ENCODE measurements around the gene LHX1. TPM values are rescaled to one million over a fixed set of nuclear protein-coding genes. Genes with fewer than 3 reads are reported as not detected.

LHX1 gene
- total and polyA plus RNA-seq, 9 of the 15 experiments (the other 6 are each of a cell fraction or from before 2014, with no cell fraction given), result 0.05 to 0.64 (median 0.07) TPM; not detected in 6

GRCh38 chr17:36923814-36924221, 13.5 kb upstream of the LHX1 start (continued):
- TF ChIP-seq, protein P1, sequence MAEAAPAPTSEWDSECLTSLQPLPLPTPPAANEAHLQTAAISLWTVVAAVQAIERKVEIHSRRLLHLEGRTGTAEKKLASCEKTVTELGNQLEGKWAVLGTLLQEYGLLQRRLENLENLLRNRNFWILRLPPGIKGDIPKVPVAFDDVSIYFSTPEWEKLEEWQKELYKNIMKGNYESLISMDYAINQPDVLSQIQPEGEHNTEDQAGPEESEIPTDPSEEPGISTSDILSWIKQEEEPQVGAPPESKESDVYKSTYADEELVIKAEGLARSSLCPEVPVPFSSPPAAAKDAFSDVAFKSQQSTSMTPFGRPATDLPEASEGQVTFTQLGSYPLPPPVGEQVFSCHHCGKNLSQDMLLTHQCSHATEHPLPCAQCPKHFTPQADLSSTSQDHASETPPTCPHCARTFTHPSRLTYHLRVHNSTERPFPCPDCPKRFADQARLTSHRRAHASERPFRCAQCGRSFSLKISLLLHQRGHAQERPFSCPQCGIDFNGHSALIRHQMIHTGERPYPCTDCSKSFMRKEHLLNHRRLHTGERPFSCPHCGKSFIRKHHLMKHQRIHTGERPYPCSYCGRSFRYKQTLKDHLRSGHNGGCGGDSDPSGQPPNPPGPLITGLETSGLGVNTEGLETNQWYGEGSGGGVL (CRISPR knock-in tag; IDR thresholded peaks at IDR 0.05), result no peak
- TF ChIP-seq, protein P2, sequence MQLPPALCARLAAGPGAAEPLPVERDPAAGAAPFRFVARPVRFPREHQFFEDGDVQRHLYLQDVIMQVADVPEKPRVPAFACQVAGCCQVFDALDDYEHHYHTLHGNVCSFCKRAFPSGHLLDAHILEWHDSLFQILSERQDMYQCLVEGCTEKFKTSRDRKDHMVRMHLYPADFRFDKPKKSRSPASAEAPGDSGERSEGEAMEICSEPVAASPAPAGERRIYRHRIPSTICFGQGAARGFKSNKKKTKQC (CRISPR knock-in tag; IDR thresholded peaks at IDR 0.05), result no peak
- TF ChIP-seq ARHGAP35 (IDR thresholded peaks at IDR 0.05; ENCODE audit: partially characterized antibody), result no peak

DNA sequence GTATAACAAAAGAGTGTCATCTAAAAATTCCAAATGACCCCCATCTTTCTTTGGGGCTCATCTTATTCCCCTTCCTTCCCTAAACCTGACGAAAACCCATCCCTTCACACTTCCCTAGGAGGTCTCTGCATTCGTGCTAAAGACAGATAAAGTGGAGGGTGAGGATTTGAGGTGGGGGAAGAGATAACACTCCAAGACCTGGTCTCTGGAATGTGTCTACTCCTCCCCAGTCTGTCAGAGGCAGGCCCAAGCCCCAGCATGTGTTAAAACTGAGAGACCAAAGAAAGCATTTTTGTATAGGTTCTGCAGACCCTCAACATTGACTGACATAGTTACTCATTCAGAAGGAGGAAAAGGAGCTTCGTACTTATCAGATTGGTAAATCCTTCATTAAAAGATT, 11.0 kb upstream of the LHX1 start:
- ATAC-seq (no peak), DNase-seq (ENCODE audit: extremely low read depth in 1 of 4, low spot score in 3 of 4) (peak in 1 of 4 experiments; percentile 44), FAIRE-seq (no peak)
- Histone ChIP-seq H3K79me2 (ENCODE audit: control insufficient read depth, insufficient read depth, low read length) (no peaks in the 10 kb centered on the region), H2AFZ (ENCODE audit: low read depth, low read length) (no peak overlapping the region), H3K27ac (ENCODE audit: extremely low read depth, low read depth, low read length) (no peak overlapping the region), H3K4me2 (ENCODE audit: insufficient read depth, low read length) (no peak overlapping the region), H3K4me1 (replicated peaks in 1 of 2; ENCODE audit: control insufficient read depth in 2 of 2, insufficient read depth in 2 of 2, low read length in 2 of 2) (peaks cover 16 to 20% of the 10 kb centered on the region in 2 experiments), H3K4me3 (no peak overlapping the region), H3K27me3 (ENCODE audit: control insufficient read depth in 2 of 2, insufficient read depth in 2 of 2, low read length in 2 of 2) (peaks cover 9 to 15% of the 10 kb centered on the region in 2 experiments; a peak in 4 of 5 replicates), H3K9ac (ENCODE audit: insufficient read depth in 1 of 2, low read depth in 2 of 2, low read length in 2 of 2) (no peak overlapping the region), H4K20me1 (replicated peaks; ENCODE audit: control insufficient read depth, insufficient read depth, low read length) (0 out of 2 replicates have a peak, but pooled peaks cover 2% of the 10 kb centered on the region), H3K9me3 (replicated peaks; ENCODE audit: control insufficient read depth, insufficient read depth, low read depth, low read length) (no peaks in the 10 kb centered on the region), H3K9me1 (ENCODE audit: control insufficient read depth, insufficient read depth, low read length) (no peaks in the 10 kb centered on the region), H3K36me3 (ENCODE audit: control insufficient read depth, insufficient read depth, low read length) (no peaks in the 10 kb centered on the region)
- ChIA-PET POLR2A (no interaction called here), CTCF (ENCODE audit: low intra/inter-chr PET ratio) (no interaction called here)
- WGBS (ENCODE audit: insufficient coverage, low coverage, missing lambda C conversion rate), result 11% methylated on average over 3 of the region's 3 CpGs
- intact Hi-C loops (cut with micrococcal nuclease) (no loop called here), in situ Hi-C loops (cut with MboI) (no loop called here)
- no TSS peak for BruUV-seq (replicated peaks)
- no peak for TF ChIP-seq CBX1 (IDR thresholded peaks at IDR 0.05; ENCODE audit: low read depth)
- TF ChIP-seq KLF16 (IDR thresholded peaks at IDR 0.05), result no peak
- TF ChIP-seq HMGN3 (IDR thresholded peaks at IDR 0.05; ENCODE audit: borderline replicate concordance, extremely low read depth, insufficient read length, low read depth, low read length), result no peak
- TF ChIP-seq ZNF274 (IDR thresholded peaks at IDR 0.05; ENCODE audit: borderline replicate concordance, low read depth, low read length), result no peak
- no peak for TF ChIP-seq THRAP3 (IDR thresholded peaks at IDR 0.05; ENCODE audit: borderline replicate concordance)
- no peak for TF ChIP-seq SAP30 (IDR thresholded peaks at IDR 0.05; ENCODE audit: borderline replicate concordance, insufficient read depth, low read depth, low read length, poor library complexity, severe bottlenecking)
- no peak for TF ChIP-seq FOXP4 (CRISPR knock-in tag; IDR thresholded peaks at IDR 0.05; ENCODE audit: borderline replicate concordance)
- TF ChIP-seq CBFA2T3 (IDR thresholded peaks at IDR 0.05), result peak; percentile 46; the same call in 1 of the 2 replicates
- peak; percentile 19; the same call in 1 of the 2 replicates for TF ChIP-seq ZBTB7A (IDR thresholded peaks at IDR 0.05; ENCODE audit: borderline replicate concordance, control insufficient read depth, low read depth, low read length)
- no peak for TF ChIP-seq FOXK1 (CRISPR knock-in tag; IDR thresholded peaks at IDR 0.05; ENCODE audit: borderline replicate concordance)
